ENCODE results near the gene RAPGEF6.

- no peak for TF ChIP-seq EZH2phosphoT487 (IDR thresholded peaks at IDR 0.05; ENCODE audit: borderline replicate concordance)
- no peak for TF ChIP-seq CTCF (conservative IDR thresholded peaks at IDR 0.05; ENCODE audit: low read length)
Measured at GRCh38 chr5:131608597-131608996, 26.4 kb downstream of the RAPGEF6 start.
